Measurements from ENCODE around the gene ZBTB7C.

DNA sequence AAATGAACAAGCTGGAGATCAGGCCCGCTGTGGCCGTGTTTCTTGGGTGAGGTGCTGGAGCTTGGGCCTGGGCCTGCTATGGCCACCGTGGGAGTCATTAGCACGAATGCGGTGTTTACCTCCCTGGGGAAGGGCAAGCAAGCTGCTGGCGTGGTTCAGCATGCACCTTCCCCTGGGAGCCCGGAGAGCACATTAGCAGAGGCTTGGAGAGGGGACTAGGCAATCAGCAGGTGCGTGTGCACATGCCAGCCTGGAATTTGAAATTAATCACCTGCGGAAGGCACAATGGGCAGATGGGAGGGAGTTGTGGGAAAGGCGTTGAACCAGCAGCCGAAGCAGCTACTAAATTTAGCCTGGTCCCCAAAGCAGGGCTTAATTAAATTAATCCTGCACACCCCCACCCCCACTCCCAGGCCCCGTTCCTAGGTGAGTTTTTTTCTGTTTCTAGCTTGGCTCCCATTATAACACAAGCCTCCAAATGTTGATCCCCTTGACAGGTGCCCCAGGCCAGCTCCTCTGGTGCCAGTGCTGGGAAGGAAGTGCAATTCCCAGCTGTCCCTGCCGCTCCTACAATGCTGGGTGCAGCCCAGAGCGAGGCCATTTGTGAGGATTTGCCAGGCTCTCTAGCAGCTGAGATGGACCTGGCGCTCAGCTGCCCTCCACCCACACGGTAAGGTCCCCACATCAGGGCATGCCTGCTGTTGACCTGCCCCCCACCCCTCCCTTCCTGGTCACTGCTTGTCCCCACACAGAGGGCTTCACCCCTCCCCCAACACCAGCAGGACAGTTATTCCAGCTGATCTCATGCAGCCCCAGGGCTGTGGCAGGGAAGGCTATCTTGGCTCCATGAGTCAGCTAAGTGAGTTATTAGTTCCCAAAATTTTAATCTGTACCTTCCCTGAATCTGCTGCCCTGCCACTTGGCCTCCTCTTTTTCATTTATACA, 115.0 kb downstream of the ZBTB7C start:
- TF ChIP-seq CTCF (IDR thresholded peaks at IDR 0.05; ENCODE audit: borderline replicate concordance, extremely low read depth, low read length, poor library complexity, severe bottlenecking) (no peak), EZH2 (IDR thresholded peaks at IDR 0.05; ENCODE audit: borderline replicate concordance, low read depth, low read length, severe bottlenecking) (no peak)
